Pancreas (tissue), 10 donors: ENCODE measurements around the gene TMEM165. TPM values are rescaled to one million over a fixed set of nuclear protein-coding genes. Genes with fewer than 3 reads are reported as not detected.
A peak's percentile ranks its signal among the peaks of the same experiment; 100 is the strongest.
"Not testable (repeated sequence)": the region's sequence is repeated elsewhere in the genome, so short reads cannot be mapped to it uniquely, and the experiment has no call there.

Experiments used
- ATAC-seq, 4 donors: fragments of 200-7000 bp; cut with Tn5 transposase; one replicate each; pipeline versions ENCODE4 v1.8.0 to v1.9.1; 2020; ENCODE audit warnings: mild to moderate bottlenecking in 4 of 4, moderate library complexity in 4 of 4
- DNase-seq, 6 donors: peaks; one replicate each; pipeline ENCODE4 v3.0.0-alpha.2; 2020
- FAIRE-seq: peaks from 2 replicates; lab custom pipeline; 2012; peaks lifted over from hg19 to GRCh38; lab: Jason Lieb, UNC
- H3K27ac ChIP-seq, 4 donors: fragments of 200-600 bp; sonication (generic); 1 replicate in 3 of 4; 2 replicates in 1 of 4; pipeline versions ENCODE4 v1.5.0 to v1.8.0; 2020
- H3K27me3 ChIP-seq, 4 donors: fragments of 200-600 bp; one replicate each; pipeline ENCODE4 v1.8.0; 2021
- H3K36me3 ChIP-seq, 3 donors: fragments of 200-600 bp; sonication (generic) in 1 of 3; one replicate each; pipeline versions ENCODE4 v1.5.0 to v1.8.0; 2020 to 2021
- H3K4me1 ChIP-seq, 3 donors: fragments of 200-600 bp; one replicate each; pipeline ENCODE4 v1.8.0; 2021
- H3K4me3 ChIP-seq, 4 donors: fragments of 200-600 bp; sonication (generic) in 2 of 4; one replicate each; pipeline versions ENCODE4 v1.5.0 to v1.8.0; 2020 to 2021
- H3K9me3 ChIP-seq, 4 donors: fragments of 200-600 bp; one replicate each; pipeline ENCODE4 v1.8.0; 2021
- WGBS, 2 donors: extraction: QIAGEN DNeasy Blood & Tissue Kit; methylation state at CpG; one replicate each; pipeline ENCODE4 v1.1.7; 2013; 5-methylcytosine and 5-hydroxymethylcytosine counted together
- intact Hi-C, 3 donors: fragments of 100-400 bp; cut with DNase I; formaldehyde crosslinking; loops; one replicate each; pipeline versions ENCODE4 v1.11.1 to v1.14.2; 2022
- polyA plus RNA-seq, 2 donors: library from polyadenylated mRNA; stranded (reverse); fragments of 200-250 nt; gene quantifications; one replicate each; pipeline ENCODE4 v1.2.3, GENCODE V29; 2013
- total RNA-seq, 6 donors: library from RNA; stranded (reverse); fragmentation: NEBNext Ultra II Directional in 4 of 6; extraction: Animal tissue kit (Norgen Biotek cat#: 25700) in 4 of 6; gene quantifications; one replicate each; pipeline versions ENCODE4 v1.2.1 to v1.2.4, GENCODE V29; 2021 to 2023
- TF ChIP-seq, protein P1 (sequence below), 4 donors: fragments of 200-600 bp; sonication (generic) in 3 of 4; IDR thresholded peaks; one replicate each; pipeline versions ENCODE4 v1.5.0 to v1.8.0; 2021; ENCODE audit warnings: antibody characterized with exemption in 4 of 4
- donor health status: healthy with polysubstance abuse.
- donor health status: DM: no; HTN: no; CAD: no; lungs with moderate emphysema.
- donor health status: DM: no; HTN: no; CAD: no.
- donor health status: control.
- donor health status: control.
- donor health status: Bipolar disorder and iron deficiency.
- donor health status: DM: yes; HTN: yes; CAD: no.
- donor health status: DM: no; HTN: no; CAD: no.
- donor health status: DM: no; HTN: no; CAD: no.
- donor health status: DM: yes; HTN: yes; CAD: no.

The TMEM165 gene
- total and polyA plus RNA-seq, 8 donors, result 24.3 to 61.6 (median 42.7) TPM

DNA sequence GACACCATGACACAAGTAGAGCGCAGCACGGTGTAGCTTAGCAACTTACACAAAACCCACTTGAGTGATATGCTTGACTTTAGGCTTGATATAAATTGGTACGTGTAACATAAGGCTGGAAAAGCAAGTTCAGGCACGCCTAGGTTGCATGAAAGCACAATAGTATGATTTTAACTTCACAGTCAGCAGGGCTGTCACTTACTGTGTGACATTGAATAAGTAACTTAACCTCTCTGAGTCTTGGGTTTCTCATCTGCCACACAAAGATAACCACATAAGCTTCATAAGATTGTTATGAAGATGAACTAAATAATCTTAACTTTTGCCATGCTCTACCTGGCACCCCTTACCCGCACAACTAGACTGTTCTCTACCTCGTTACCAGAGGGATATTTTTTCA lies 40.2 kb upstream of the TMEM165 start:
- DNase-seq (no peak), ATAC-seq (no peak), FAIRE-seq (no peak)
- Histone ChIP-seq H3K27me3 (no peaks in the 10 kb centered on the region), H3K4me1 (no peaks in the 10 kb centered on the region), H3K36me3 (no peaks in the 10 kb centered on the region), H3K9me3 (no peaks in the 10 kb centered on the region), H3K4me3 (no peak overlapping the region), H3K27ac (no peak overlapping the region)
- TF ChIP-seq, protein P1, sequence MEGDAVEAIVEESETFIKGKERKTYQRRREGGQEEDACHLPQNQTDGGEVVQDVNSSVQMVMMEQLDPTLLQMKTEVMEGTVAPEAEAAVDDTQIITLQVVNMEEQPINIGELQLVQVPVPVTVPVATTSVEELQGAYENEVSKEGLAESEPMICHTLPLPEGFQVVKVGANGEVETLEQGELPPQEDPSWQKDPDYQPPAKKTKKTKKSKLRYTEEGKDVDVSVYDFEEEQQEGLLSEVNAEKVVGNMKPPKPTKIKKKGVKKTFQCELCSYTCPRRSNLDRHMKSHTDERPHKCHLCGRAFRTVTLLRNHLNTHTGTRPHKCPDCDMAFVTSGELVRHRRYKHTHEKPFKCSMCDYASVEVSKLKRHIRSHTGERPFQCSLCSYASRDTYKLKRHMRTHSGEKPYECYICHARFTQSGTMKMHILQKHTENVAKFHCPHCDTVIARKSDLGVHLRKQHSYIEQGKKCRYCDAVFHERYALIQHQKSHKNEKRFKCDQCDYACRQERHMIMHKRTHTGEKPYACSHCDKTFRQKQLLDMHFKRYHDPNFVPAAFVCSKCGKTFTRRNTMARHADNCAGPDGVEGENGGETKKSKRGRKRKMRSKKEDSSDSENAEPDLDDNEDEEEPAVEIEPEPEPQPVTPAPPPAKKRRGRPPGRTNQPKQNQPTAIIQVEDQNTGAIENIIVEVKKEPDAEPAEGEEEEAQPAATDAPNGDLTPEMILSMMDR (IDR thresholded peaks at IDR 0.05), result no peak
- intact Hi-C loops, result no loop called here
- 77 to 79% methylated on average over 6 of the region's 6 CpGs for WGBS, 2 donors

DNA sequence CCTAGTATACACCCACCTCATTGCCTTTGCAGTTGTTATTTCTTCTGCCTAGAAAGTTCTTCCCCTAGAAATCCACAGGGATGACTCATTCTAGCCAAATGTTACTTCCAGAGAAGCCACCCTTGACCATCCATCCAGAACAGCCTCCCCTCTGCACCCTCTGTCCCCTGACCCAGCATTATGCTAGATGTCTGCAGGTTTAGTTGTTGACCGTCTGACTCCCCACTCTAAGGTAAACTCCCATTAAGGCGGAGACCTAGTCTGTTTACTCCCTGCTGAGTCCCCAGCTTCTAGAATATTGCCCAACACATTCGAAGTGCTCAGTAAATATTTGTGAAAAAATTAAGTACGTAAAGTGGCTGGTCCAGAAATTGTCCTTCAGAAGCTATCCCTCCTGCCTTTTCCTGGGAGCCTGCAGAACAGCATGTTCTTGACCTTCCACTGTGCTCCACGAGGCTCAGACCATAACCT lies 38.7 kb upstream of the TMEM165 start:
- TF ChIP-seq, protein P1 (IDR thresholded peaks at IDR 0.05), result no peak

GRCh38 chr4:55358246-55358645 lies 37.5 kb upstream of the TMEM165 start:
- H3K27ac ChIP-seq, result no peak overlapping the region

More for the DNA sequence above, 38.7 kb upstream of the TMEM165 start:
- H3K27me3 ChIP-seq, result no peaks in the 10 kb centered on the region
- FAIRE-seq (no peak), ATAC-seq (peak in 3 of 4 donors; percentile 16 to 48 (median 25)), DNase-seq (no peak)
- no peak overlapping the region for H3K27ac ChIP-seq
- H3K4me3 ChIP-seq, result no peak overlapping the region
- intact Hi-C loops, result no loop called here
- H3K4me1 ChIP-seq, result no peaks in the 10 kb centered on the region
- H3K36me3 ChIP-seq, result no peaks in the 10 kb centered on the region
- no peaks in the 10 kb centered on the region for H3K9me3 ChIP-seq
- 63 to 69% methylated on average over 5 of the region's 5 CpGs for WGBS, 2 donors

DNA sequence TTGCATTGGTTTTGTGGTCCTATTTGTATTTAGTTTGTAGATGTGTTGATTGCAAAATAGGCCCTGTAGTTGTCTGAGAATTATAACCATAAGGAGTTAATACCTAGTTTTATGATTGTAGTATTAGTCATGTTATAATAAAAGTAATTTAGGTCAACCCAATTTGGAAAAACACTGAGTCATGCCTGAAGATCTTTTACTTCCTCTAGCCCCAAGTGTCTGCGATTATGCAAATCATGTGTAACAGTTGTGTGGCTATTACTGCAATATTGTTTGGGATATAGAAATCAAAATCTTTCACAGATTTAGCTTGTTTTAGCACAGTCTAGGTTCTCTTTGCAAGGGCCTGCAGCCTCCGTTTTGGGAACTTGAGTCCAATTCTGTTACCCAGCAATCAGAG lies 37.1 kb upstream of the TMEM165 start:
- DNase-seq (no peak), ATAC-seq (peak in 3 of 4 donors; percentile 57 to 81 (median 71)), FAIRE-seq (no peak)
- WGBS, 2 donors, result 76 to 83% methylated on average over 2 of the region's 2 CpGs
- Histone ChIP-seq H3K9me3 (no peaks in the 10 kb centered on the region), H3K27ac (no peak overlapping the region), H3K4me3 (no peak overlapping the region), H3K27me3 (no peaks in the 10 kb centered on the region), H3K36me3 (no peaks in the 10 kb centered on the region), H3K4me1 (no peaks in the 10 kb centered on the region)
- TF ChIP-seq, protein P1 (IDR thresholded peaks at IDR 0.05), result no peak
- intact Hi-C loops, result no loop called here

More at GRCh38 chr4:55358246-55358645, 37.5 kb upstream of the TMEM165 start:
- Histone ChIP-seq H3K36me3 (no peaks in the 10 kb centered on the region), H3K9me3 (no peaks in the 10 kb centered on the region), H3K4me1 (no peaks in the 10 kb centered on the region), H3K27me3 (no peaks in the 10 kb centered on the region), H3K4me3 (no peak overlapping the region)
- intact Hi-C loops, result no loop called here
- no peak for FAIRE-seq
- ATAC-seq, result no peak
- TF ChIP-seq, protein P1 (IDR thresholded peaks at IDR 0.05), result no peak
- 96 to 97% methylated on average over 2 of the region's 2 CpGs for WGBS, 2 donors
- DNase-seq, result no peak

DNA sequence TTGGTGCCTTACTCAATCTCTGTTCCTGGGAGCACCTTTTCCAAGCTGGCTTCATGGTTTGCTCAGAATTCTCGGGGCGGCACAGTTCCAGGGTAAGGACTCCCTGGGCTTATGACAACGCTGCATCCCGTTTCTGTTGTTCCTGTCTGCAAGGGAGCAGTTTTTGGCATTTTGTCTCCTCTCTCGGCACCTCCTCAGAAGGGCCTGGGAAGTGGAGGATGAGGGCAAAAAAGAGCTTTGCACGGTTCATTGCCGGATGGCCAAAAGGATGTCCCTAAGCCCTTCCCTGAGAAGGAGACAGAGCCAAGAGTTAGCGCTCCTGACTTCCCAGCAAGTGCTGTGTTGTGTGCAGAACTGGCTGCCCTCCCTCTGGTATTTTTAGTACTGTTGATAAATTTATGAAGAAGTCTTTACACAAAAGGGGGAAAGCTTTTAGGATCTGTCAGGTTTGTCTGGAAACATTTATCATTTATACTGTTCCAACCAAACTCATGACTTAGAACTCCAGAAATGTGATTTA lies 36.3 kb upstream of the TMEM165 start:
- Histone ChIP-seq H3K36me3 (no peaks in the 10 kb centered on the region), H3K4me3 (no peak overlapping the region), H3K27ac (no peak overlapping the region), H3K9me3 (no peaks in the 10 kb centered on the region), H3K27me3 (no peaks in the 10 kb centered on the region), H3K4me1 (no peaks in the 10 kb centered on the region)
- ATAC-seq (peak in 2 of 4 donors; percentile 24 to 39), FAIRE-seq (no peak), DNase-seq (no peak)
- intact Hi-C loops, result no loop called here
- TF ChIP-seq, protein P1 (IDR thresholded peaks at IDR 0.05), result no peak
- 88% methylated on average over 8 of the region's 8 CpGs for WGBS, 2 donors

- H3K36me3 ChIP-seq, H3K9me3 ChIP-seq, ATAC-seq, intact Hi-C loops, H3K27me3 ChIP-seq, H3K27ac ChIP-seq, FAIRE-seq, H3K4me1 ChIP-seq, H3K4me3 ChIP-seq, DNase-seq: not testable (repeated sequence)
- 98 to 99% methylated on average over 9 of the region's 9 CpGs for WGBS, 2 donors
Measured at GRCh38 chr4:55362938-55363337, 32.8 kb upstream of the TMEM165 start.
